Caco-2 (cell line): ENCODE results near the gene TCAF1. TPM values are rescaled to one million over a fixed set of nuclear protein-coding genes. Genes with fewer than 3 reads are reported as not detected.

Experiments
- BruUV-seq: library from RNA; stranded (reverse); fragments of 400-500 nt; replicated peaks from 2 replicates; lab custom pipeline; 2021; lab: Mats Ljungman, UMichigan
- CTCF ChIA-PET: fragments of 300-600 bp; sonication (Branson Sonifier 250); formaldehyde crosslinking; loops from one replicate; lab custom pipeline; 2022; ENCODE audit warnings: antibody characterized with exemption; lab: Charles Lee
- POLR2A ChIA-PET: fragments of 300-600 bp; sonication (Branson Sonifier 250); formaldehyde crosslinking; loops from one replicate; lab custom pipeline; 2022; ENCODE audit warnings: antibody characterized with exemption; lab: Charles Lee
- DNase-seq, 2 experiments: peaks; one replicate each; pipeline versions ENCODE4 v3.0.0 to v3.0.0-alpha.2; 2020 to 2022
- H3K27me3 ChIP-seq: replicated peaks from 2 replicates; pipeline ENCODE4 v1.6.0; 2011; ENCODE audit warnings: low read length; ENCODE audit not compliant: control insufficient read depth, insufficient read depth
- H3K36me3 ChIP-seq: 2 replicates; pipeline ENCODE4 v1.5.1; 2011; ENCODE audit warnings: low read length; ENCODE audit not compliant: control insufficient read depth, insufficient read depth
- H3K4me1 ChIP-seq: fragments of 250-450 bp; sonication (Bioruptor Pico); 2 replicates; pipeline ENCODE4 v1.5.1; 2020; ENCODE audit warnings: mild to moderate bottlenecking
- H3K4me3 ChIP-seq: 2 replicates; pipeline ENCODE4 v1.5.1; 2011; ENCODE audit warnings: low read depth, mild to moderate bottlenecking, control low read depth, low read length
- H3K9me3 ChIP-seq: fragments of 250-450 bp; sonication (Bioruptor Pico); 2 replicates; pipeline ENCODE4 v1.5.1; 2020; ENCODE audit warnings: mild to moderate bottlenecking, moderate library complexity
- H3K27ac Mint-ChIP-seq: one replicate; pipeline ENCODE4 v1.8.0; 2022; ENCODE audit warnings: mixed read lengths; ENCODE audit not compliant: unreplicated experiment
- H3K27me3 Mint-ChIP-seq: one replicate; pipeline ENCODE4 v1.8.0; 2022; ENCODE audit warnings: mixed read lengths; ENCODE audit not compliant: insufficient read depth, unreplicated experiment
- H3K36me3 Mint-ChIP-seq: one replicate; pipeline ENCODE4 v1.8.0; 2022; ENCODE audit warnings: mild to moderate bottlenecking, mixed read lengths; ENCODE audit not compliant: insufficient read depth, unreplicated experiment
- H3K4me1 Mint-ChIP-seq: one replicate; pipeline ENCODE4 v1.8.0; 2022; ENCODE audit warnings: low read depth, mixed read lengths; ENCODE audit not compliant: unreplicated experiment
- H3K4me3 Mint-ChIP-seq: one replicate; pipeline ENCODE4 v1.8.0; 2022; ENCODE audit warnings: mild to moderate bottlenecking, moderate library complexity, mixed read lengths; ENCODE audit not compliant: unreplicated experiment
- H3K9me3 Mint-ChIP-seq: one replicate; pipeline ENCODE4 v1.8.0; 2022; ENCODE audit warnings: mixed read lengths; ENCODE audit not compliant: unreplicated experiment
- intact Hi-C: fragments of 100-400 bp; cut with micrococcal nuclease; formaldehyde crosslinking; loops from one replicate; pipeline ENCODE4 v1.10.0; 2022; ENCODE audit not compliant: unreplicated experiment
- total RNA-seq: library from RNA; stranded (reverse); gene quantifications from 2 replicates; pipeline ENCODE4 v1.2.3, GENCODE V29; 2022
- TF ChIP-seq, protein P1 (sequence below), 2 experiments: fragments of 200-600 bp in 1 of 2; IDR thresholded peaks; 1 replicate in 1 of 2; 2 replicates in 1 of 2; pipeline versions ENCODE4 v1.5.1 to v1.8.0; 2011 to 2022; ENCODE audit warnings: antibody characterized with exemption in 1 of 2, control low read depth in 1 of 2, inconsistent platforms in 1 of 2, low read depth in 1 of 2, low read length in 1 of 2, mild to moderate bottlenecking in 1 of 2, moderate library complexity in 1 of 2; ENCODE audit not compliant: insufficient read depth in 1 of 2, severe bottlenecking in 1 of 2, unreplicated experiment in 1 of 2

The TCAF1 gene
- total RNA-seq, 1 experiment from 2014 or later: 92.3 TPM

- peaks cover 2% of the 10 kb centered on the region; the same call in 1 of the 2 replicates for H3K36me3 ChIP-seq
- ChIA-PET CTCF (no interaction called here), POLR2A (no interaction called here)
- Mint-ChIP-seq H3K36me3 (peaks cover 68% of the 10 kb centered on the region), H3K4me3 (no peak overlapping the region), H3K9me3 (peaks cover 9% of the 10 kb centered on the region), H3K27me3 (no peaks in the 10 kb centered on the region), H3K27ac (no peak overlapping the region), H3K4me1 (peaks cover 7% of the 10 kb centered on the region)
- H3K9me3 ChIP-seq: peaks cover 12% of the 10 kb centered on the region; the same call in 1 of the 2 replicates
- no peaks in the 10 kb centered on the region for H3K4me1 ChIP-seq
- BruUV-seq: no TSS peak
- H3K27me3 ChIP-seq: no peaks in the 10 kb centered on the region
- intact Hi-C loops: no loop called here
- no peak for DNase-seq
- TF ChIP-seq, protein P1, sequence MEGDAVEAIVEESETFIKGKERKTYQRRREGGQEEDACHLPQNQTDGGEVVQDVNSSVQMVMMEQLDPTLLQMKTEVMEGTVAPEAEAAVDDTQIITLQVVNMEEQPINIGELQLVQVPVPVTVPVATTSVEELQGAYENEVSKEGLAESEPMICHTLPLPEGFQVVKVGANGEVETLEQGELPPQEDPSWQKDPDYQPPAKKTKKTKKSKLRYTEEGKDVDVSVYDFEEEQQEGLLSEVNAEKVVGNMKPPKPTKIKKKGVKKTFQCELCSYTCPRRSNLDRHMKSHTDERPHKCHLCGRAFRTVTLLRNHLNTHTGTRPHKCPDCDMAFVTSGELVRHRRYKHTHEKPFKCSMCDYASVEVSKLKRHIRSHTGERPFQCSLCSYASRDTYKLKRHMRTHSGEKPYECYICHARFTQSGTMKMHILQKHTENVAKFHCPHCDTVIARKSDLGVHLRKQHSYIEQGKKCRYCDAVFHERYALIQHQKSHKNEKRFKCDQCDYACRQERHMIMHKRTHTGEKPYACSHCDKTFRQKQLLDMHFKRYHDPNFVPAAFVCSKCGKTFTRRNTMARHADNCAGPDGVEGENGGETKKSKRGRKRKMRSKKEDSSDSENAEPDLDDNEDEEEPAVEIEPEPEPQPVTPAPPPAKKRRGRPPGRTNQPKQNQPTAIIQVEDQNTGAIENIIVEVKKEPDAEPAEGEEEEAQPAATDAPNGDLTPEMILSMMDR (IDR thresholded peaks at IDR 0.05; ENCODE audit: insufficient read depth in 1 of 2, low read depth in 1 of 2, low read length in 1 of 2, severe bottlenecking in 1 of 2, unreplicated experiment in 1 of 2): no peak
- H3K4me3 ChIP-seq: no peak overlapping the region
These were observed 12.9 kb downstream of the TCAF1 start for GRCh38 chr7:143889068-143889467.

DNA sequence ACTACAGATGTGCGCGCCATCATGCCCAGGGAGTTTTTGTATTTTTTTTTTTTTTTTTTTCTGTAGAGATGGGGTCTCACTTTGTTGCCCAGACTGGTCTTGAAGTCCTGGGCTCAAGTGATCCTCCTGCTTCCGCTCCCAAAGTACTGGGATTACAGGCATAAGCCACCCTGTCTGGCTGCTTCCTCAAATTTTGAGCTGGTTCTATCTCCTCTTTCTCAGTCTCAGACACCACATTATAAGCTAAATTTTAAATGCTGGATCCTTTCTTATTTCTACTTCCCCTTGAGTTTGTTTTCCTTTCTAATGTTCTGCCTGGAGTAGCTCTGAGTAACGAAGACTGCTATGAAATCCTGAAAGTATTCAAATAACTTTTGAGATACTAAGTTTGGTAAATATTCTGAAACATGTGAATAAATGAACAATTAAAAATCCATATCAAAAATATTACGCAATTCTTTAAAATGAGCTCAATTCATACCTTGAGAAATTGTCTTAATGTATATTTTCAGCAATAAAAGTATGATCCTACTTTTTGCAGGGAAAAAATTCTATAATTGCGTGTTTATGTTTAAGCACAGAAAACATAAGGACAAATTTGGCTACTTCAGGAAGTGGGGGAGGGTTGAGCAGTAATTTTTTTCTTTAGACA lies 15.0 kb downstream of the TCAF1 start:
- TF ChIP-seq, protein P1 (IDR thresholded peaks at IDR 0.05; ENCODE audit: insufficient read depth in 1 of 2, low read depth in 1 of 2, low read length in 1 of 2, severe bottlenecking in 1 of 2, unreplicated experiment in 1 of 2): no peak
- Histone ChIP-seq H3K4me1 (no peaks in the 10 kb centered on the region), H3K9me3 (0 out of 2 replicates have a peak, but pooled peaks cover 3% of the 10 kb centered on the region), H3K36me3 (peaks cover 2% of the 10 kb centered on the region; the same call in 1 of the 2 replicates), H3K27me3 (no peaks in the 10 kb centered on the region), H3K4me3 (no peak overlapping the region)
- no peak for DNase-seq
- Mint-ChIP-seq H3K9me3 (peaks cover 6% of the 10 kb centered on the region), H3K4me3 (no peak overlapping the region), H3K4me1 (peaks cover 7% of the 10 kb centered on the region), H3K36me3 (peaks cover 70% of the 10 kb centered on the region), H3K27me3 (no peaks in the 10 kb centered on the region), H3K27ac (no peak overlapping the region)
- no TSS peak for BruUV-seq
- ChIA-PET CTCF (no interaction called here), POLR2A (no interaction called here)
- intact Hi-C loops: no loop called here

DNA sequence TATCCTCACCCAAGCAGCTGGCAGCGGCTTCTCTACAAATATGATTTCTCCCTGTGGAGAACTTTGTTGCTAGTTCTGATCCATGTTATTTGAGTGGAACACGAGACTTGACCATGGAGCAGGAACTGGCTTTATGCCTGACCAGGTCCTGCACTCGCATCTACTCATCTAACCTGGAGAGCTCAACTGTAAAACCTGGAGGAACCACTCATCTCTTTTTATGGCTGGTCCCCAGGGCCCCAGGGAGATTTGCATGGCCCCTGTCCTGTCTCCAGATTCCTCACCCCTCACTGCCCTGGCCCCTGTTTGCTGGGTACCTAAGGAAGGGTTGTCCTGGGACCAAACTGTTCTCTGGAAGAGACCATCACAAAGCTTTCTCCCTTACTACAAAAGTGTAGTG lies 16.0 kb downstream of the TCAF1 start:
- Mint-ChIP-seq H3K4me3 (no peak overlapping the region), H3K27me3 (no peaks in the 10 kb centered on the region), H3K36me3 (peaks cover 69% of the 10 kb centered on the region), H3K9me3 (no peaks in the 10 kb centered on the region), H3K27ac (no peak overlapping the region), H3K4me1 (no peaks in the 10 kb centered on the region)
- no peaks in the 10 kb centered on the region for H3K4me1 ChIP-seq
- CTCF ChIA-PET: no interaction called here
- H3K4me3 ChIP-seq: no peak overlapping the region
- DNase-seq: no peak
- POLR2A ChIA-PET: no interaction called here
- intact Hi-C loops: no loop called here
- H3K9me3 ChIP-seq: 0 out of 2 replicates have a peak, but pooled peaks cover 3% of the 10 kb centered on the region
- TF ChIP-seq, protein P1 (IDR thresholded peaks at IDR 0.05; ENCODE audit: insufficient read depth in 1 of 2, low read depth in 1 of 2, low read length in 1 of 2, severe bottlenecking in 1 of 2, unreplicated experiment in 1 of 2): no peak
- peaks cover 2% of the 10 kb centered on the region; the same call in 1 of the 2 replicates for H3K36me3 ChIP-seq
- no peaks in the 10 kb centered on the region for H3K27me3 ChIP-seq
- BruUV-seq: no TSS peak
